ENCODE data around the gene HPD. TPM values are rescaled to one million over a fixed set of nuclear protein-coding genes. Genes with fewer than 3 reads are reported as not detected.

Gene HPD
- under 1 TPM in 2 of 4 donors, not detected in 2; 0.13 to 0.78 TPM for polyA plus RNA-seq
- long read RNA-seq, donor 1, result 0 reads
- long read RNA-seq, donor 2, result 0 reads
- long read RNA-seq, donor 3, result 0 reads
- long read RNA-seq, donor 4, result 0 reads
- long read RNA-seq, donor 5, result 0 reads
- long read RNA-seq, donor 6, result 0 reads
- long read RNA-seq, donor 7, result 0 reads
- long read RNA-seq, donor 8, result 0 reads
- long read RNA-seq, donor 9, result 0 reads
- long read RNA-seq, donor 10, result 0 reads

GRCh38 chr12:121858662-121859572 is at the start of gene HPD:
Gene HPD, minus strand, starts transcription at chr12:121858859. Its CDS starts 36 bp downstream, at chr12:121858823.
- H3K27ac ChIP-seq (ENCODE audit: low read depth in 1 of 3, low read length in 2 of 3), result peak within 1 kb of the TSS in 1 of 3 donors; percentile 47
- no peaks in the 10 kb centered on the region for H3K9me3 ChIP-seq (ENCODE audit: control insufficient read depth in 2 of 2, insufficient read depth in 1 of 2, low read depth in 1 of 2, low read length in 1 of 2)
- H3K36me3 ChIP-seq (ENCODE audit: control insufficient read depth in 3 of 3, insufficient read depth in 2 of 3, low read depth in 1 of 3, low read length in 3 of 3), result no peaks in the 10 kb centered on the region
- 62 to 70% (median 67%) methylated on average over 16 of the region's 16 CpGs for WGBS, 3 donors
- DNase-seq (peak; percentile 11 to 44), FAIRE-seq (no peak)
- peaks cover 0 to 13% (median 0%) of the 10 kb centered on the region in 3 donors for H3K4me1 ChIP-seq (ENCODE audit: control insufficient read depth in 3 of 3, insufficient read depth in 2 of 3, low read depth in 1 of 3, low read length in 2 of 3)
- no peak within 1 kb of the TSS for H3K4me3 ChIP-seq (ENCODE audit: low read depth in 1 of 3, low read length in 3 of 3)
- peaks cover 0 to 4% (median 0%) of the 10 kb centered on the region in 3 donors for H3K27me3 ChIP-seq (ENCODE audit: control insufficient read depth in 3 of 3, insufficient read depth in 3 of 3, low read length in 3 of 3)

- Histone ChIP-seq H3K4me3 (ENCODE audit: low read depth in 1 of 3, low read length in 3 of 3) (no peak overlapping the region), H3K4me1 (ENCODE audit: control insufficient read depth in 3 of 3, insufficient read depth in 2 of 3, low read depth in 1 of 3, low read length in 2 of 3) (no peaks in the 10 kb centered on the region), H3K9me3 (ENCODE audit: control insufficient read depth in 2 of 2, insufficient read depth in 1 of 2, low read depth in 1 of 2, low read length in 1 of 2) (no peaks in the 10 kb centered on the region), H3K36me3 (ENCODE audit: control insufficient read depth in 3 of 3, insufficient read depth in 2 of 3, low read depth in 1 of 3, low read length in 3 of 3) (peaks cover 18 to 79% (median 25%) of the 10 kb centered on the region in 3 donors), H3K27ac (ENCODE audit: low read depth in 1 of 3, low read length in 2 of 3) (no peak overlapping the region), H3K27me3 (ENCODE audit: control insufficient read depth in 3 of 3, insufficient read depth in 3 of 3, low read length in 3 of 3) (no peaks in the 10 kb centered on the region)
- FAIRE-seq, result no peak
- no peak for DNase-seq
- 89 to 94% (median 92%) methylated on average over 4 of the region's 4 CpGs for WGBS, 3 donors
Observed at GRCh38 chr12:121905746-121906145, 47.1 kb upstream of the HPD start.

- WGBS, 3 donors, result 93 to 95% (median 94%) methylated on average over 2 of the region's 2 CpGs
- Histone ChIP-seq H3K4me3 (ENCODE audit: low read depth in 1 of 3, low read length in 3 of 3) (no peak overlapping the region), H3K9me3 (ENCODE audit: control insufficient read depth in 2 of 2, insufficient read depth in 1 of 2, low read depth in 1 of 2, low read length in 1 of 2) (no peaks in the 10 kb centered on the region), H3K4me1 (ENCODE audit: control insufficient read depth in 3 of 3, insufficient read depth in 2 of 3, low read depth in 1 of 3, low read length in 2 of 3) (no peaks in the 10 kb centered on the region), H3K36me3 (ENCODE audit: control insufficient read depth in 3 of 3, insufficient read depth in 2 of 3, low read depth in 1 of 3, low read length in 3 of 3) (peaks cover 15 to 80% (median 17%) of the 10 kb centered on the region in 3 donors), H3K27ac (ENCODE audit: low read depth in 1 of 3, low read length in 2 of 3) (no peak overlapping the region), H3K27me3 (ENCODE audit: control insufficient read depth in 3 of 3, insufficient read depth in 3 of 3, low read length in 3 of 3) (no peaks in the 10 kb centered on the region)
- FAIRE-seq (no peak), DNase-seq (no peak)
Observed at GRCh38 chr12:121903202-121903601, 44.5 kb upstream of the HPD start.

- Histone ChIP-seq H3K27me3 (ENCODE audit: control insufficient read depth in 3 of 3, insufficient read depth in 3 of 3, low read length in 3 of 3) (no peaks in the 10 kb centered on the region), H3K9me3 (ENCODE audit: control insufficient read depth in 2 of 2, insufficient read depth in 1 of 2, low read depth in 1 of 2, low read length in 1 of 2) (no peaks in the 10 kb centered on the region), H3K4me1 (ENCODE audit: control insufficient read depth in 3 of 3, insufficient read depth in 2 of 3, low read depth in 1 of 3, low read length in 2 of 3) (no peaks in the 10 kb centered on the region), H3K4me3 (ENCODE audit: low read depth in 1 of 3, low read length in 3 of 3) (no peak overlapping the region), H3K36me3 (ENCODE audit: control insufficient read depth in 3 of 3, insufficient read depth in 2 of 3, low read depth in 1 of 3, low read length in 3 of 3) (peaks cover 17 to 80% (median 20%) of the 10 kb centered on the region in 3 donors), H3K27ac (ENCODE audit: low read depth in 1 of 3, low read length in 2 of 3) (no peak overlapping the region)
- WGBS, 3 donors, result 94 to 95% (median 94%) methylated on average over 14 of the region's 14 CpGs
- DNase-seq (no peak), FAIRE-seq (no peak)
Observed at GRCh38 chr12:121899590-121899989, 40.9 kb upstream of the HPD start.

GRCh38 chr12:121898287-121898686 is 39.6 kb upstream of the HPD start:
- H3K9me3 ChIP-seq (ENCODE audit: control insufficient read depth in 2 of 2, insufficient read depth in 1 of 2, low read depth in 1 of 2, low read length in 1 of 2), result no peaks in the 10 kb centered on the region
- peaks cover 14 to 71% (median 18%) of the 10 kb centered on the region in 3 donors for H3K36me3 ChIP-seq (ENCODE audit: control insufficient read depth in 3 of 3, insufficient read depth in 2 of 3, low read depth in 1 of 3, low read length in 3 of 3)
- no peak overlapping the region for H3K27ac ChIP-seq (ENCODE audit: low read depth in 1 of 3, low read length in 2 of 3)
- peaks cover 2 to 9% (median 9%) of the 10 kb centered on the region in 3 donors for H3K4me1 ChIP-seq (ENCODE audit: control insufficient read depth in 3 of 3, insufficient read depth in 2 of 3, low read depth in 1 of 3, low read length in 2 of 3)
- 73 to 91% (median 91%) methylated on average over 5 of the region's 5 CpGs for WGBS, 3 donors
- H3K27me3 ChIP-seq (ENCODE audit: control insufficient read depth in 3 of 3, insufficient read depth in 3 of 3, low read length in 3 of 3), result no peaks in the 10 kb centered on the region
- FAIRE-seq (no peak), DNase-seq (no peak)
- no peak overlapping the region for H3K4me3 ChIP-seq (ENCODE audit: low read depth in 1 of 3, low read length in 3 of 3)

- H3K4me1 ChIP-seq (ENCODE audit: control insufficient read depth in 3 of 3, insufficient read depth in 2 of 3, low read depth in 1 of 3, low read length in 2 of 3), result peaks cover 4 to 20% (median 9%) of the 10 kb centered on the region in 3 donors
- 42 to 61% (median 47%) methylated on average over 7 of the region's 7 CpGs for WGBS, 3 donors
- H3K27ac ChIP-seq (ENCODE audit: low read depth in 1 of 3, low read length in 2 of 3), result no peak overlapping the region
- no peak for FAIRE-seq
- H3K27me3 ChIP-seq (ENCODE audit: control insufficient read depth in 3 of 3, insufficient read depth in 3 of 3, low read length in 3 of 3), result no peaks in the 10 kb centered on the region
- H3K4me3 ChIP-seq (ENCODE audit: low read depth in 1 of 3, low read length in 3 of 3), result no peak overlapping the region
- H3K9me3 ChIP-seq (ENCODE audit: control insufficient read depth in 2 of 2, insufficient read depth in 1 of 2, low read depth in 1 of 2, low read length in 1 of 2), result no peaks in the 10 kb centered on the region
- peaks cover 4 to 49% (median 9%) of the 10 kb centered on the region in 3 donors for H3K36me3 ChIP-seq (ENCODE audit: control insufficient read depth in 3 of 3, insufficient read depth in 2 of 3, low read depth in 1 of 3, low read length in 3 of 3)
- peak; percentile 18 to 43 for DNase-seq
Observed at GRCh38 chr12:121894633-121895032, 36.0 kb upstream of the HPD start.

- no peaks in the 10 kb centered on the region for H3K27me3 ChIP-seq (ENCODE audit: control insufficient read depth in 3 of 3, insufficient read depth in 3 of 3, low read length in 3 of 3)
- H3K9me3 ChIP-seq (ENCODE audit: control insufficient read depth in 2 of 2, insufficient read depth in 1 of 2, low read depth in 1 of 2, low read length in 1 of 2), result no peaks in the 10 kb centered on the region
- WGBS, 3 donors, result 0 to 22% (median 17%) methylated on average over 1 of the region's 1 CpG
- H3K36me3 ChIP-seq (ENCODE audit: control insufficient read depth in 3 of 3, insufficient read depth in 2 of 3, low read depth in 1 of 3, low read length in 3 of 3), result peaks cover 4 to 43% (median 9%) of the 10 kb centered on the region in 3 donors
- DNase-seq, result peak; percentile 52 to 60
- no peak overlapping the region for H3K4me3 ChIP-seq (ENCODE audit: low read depth in 1 of 3, low read length in 3 of 3)
- no peak for FAIRE-seq
- H3K27ac ChIP-seq (ENCODE audit: low read depth in 1 of 3, low read length in 2 of 3), result peak overlapping the region in 1 of 3 donors; percentile 7
- H3K4me1 ChIP-seq (ENCODE audit: control insufficient read depth in 3 of 3, insufficient read depth in 2 of 3, low read depth in 1 of 3, low read length in 2 of 3), result peaks cover 4 to 23% (median 9%) of the 10 kb centered on the region in 3 donors
Observed at GRCh38 chr12:121893961-121894460, 35.4 kb upstream of the HPD start.

Measured in small intestine (tissue), 16 donors.